PC-9 (cell line): ENCODE data around the gene LIN28B. TPM values are rescaled to one million over a fixed set of nuclear protein-coding genes. Genes with fewer than 3 reads are reported as not detected.

ENCODE experiments used
- BruUV-seq: library from RNA; stranded (reverse); fragments of 400-500 nt; replicated peaks from 2 replicates; lab custom pipeline; 2021; lab: Mats Ljungman, UMichigan
- CTCF ChIA-PET: fragments of 300-600 bp; sonication (Branson Sonifier 250); formaldehyde crosslinking; loops from one replicate; lab custom pipeline; 2022; ENCODE audit warnings: antibody characterized with exemption; lab: Charles Lee
- POLR2A ChIA-PET: fragments of 300-600 bp; sonication (Branson Sonifier 250); formaldehyde crosslinking; loops from one replicate; lab custom pipeline; 2022; ENCODE audit warnings: antibody characterized with exemption; ENCODE audit not compliant: unreplicated experiment; lab: Charles Lee
- DNase-seq, 2 experiments: peaks; one replicate each; pipeline versions ENCODE4 v3.0.0 to v3.0.0-alpha.2; 2015 to 2022; ENCODE audit warnings: mixed read lengths in 1 of 2
- H2AFZ ChIP-seq: fragments of 200-600 bp; sonication (generic); 2 replicates; pipeline ENCODE4 v1.8.1; 2017; ENCODE audit warnings: antibody characterized with exemption
- H3F3A ChIP-seq: fragments of 200-600 bp; sonication (generic); 2 replicates; pipeline ENCODE4 v1.8.1; 2017; ENCODE audit warnings: antibody characterized with exemption, mild to moderate bottlenecking, low read depth; ENCODE audit not compliant: insufficient read depth
- H3K27ac ChIP-seq: fragments of 200-600 bp; sonication (generic); 2 replicates; pipeline ENCODE4 v1.6.1; 2016; ENCODE audit warnings: mixed run types
- H3K27me3 ChIP-seq: fragments of 200-600 bp; sonication (generic); 2 replicates; pipeline ENCODE4 v1.6.1; 2016; ENCODE audit warnings: low read depth, mixed run types; ENCODE audit not compliant: insufficient read depth
- H3K36me3 ChIP-seq: fragments of 200-600 bp; sonication (generic); 2 replicates; pipeline ENCODE4 v1.6.1; 2016; ENCODE audit warnings: low read depth, mixed run types
- H3K4me1 ChIP-seq: fragments of 200-600 bp; sonication (generic); replicated peaks from 2 replicates; pipeline ENCODE4 v1.6.1; 2016; ENCODE audit warnings: mixed run types; ENCODE audit not compliant: insufficient read depth
- H3K4me2 ChIP-seq: fragments of 200-600 bp; sonication (generic); 2 replicates; pipeline ENCODE4 v1.6.1; 2017; ENCODE audit warnings: mixed run types
- H3K4me3 ChIP-seq: fragments of 200-600 bp; sonication (generic); 2 replicates; pipeline ENCODE4 v1.6.1; 2016; ENCODE audit warnings: mixed run types
- H3K79me2 ChIP-seq: fragments of 200-600 bp; sonication (generic); 2 replicates; pipeline ENCODE4 v1.6.1; 2017; ENCODE audit warnings: low read depth, mixed run types
- H3K9me2 ChIP-seq: fragments of 200-600 bp; sonication (generic); 2 replicates; pipeline ENCODE4 v1.8.1; 2017; ENCODE audit warnings: mild to moderate bottlenecking; ENCODE audit not compliant: insufficient read depth
- H3K9me3 ChIP-seq: fragments of 200-600 bp; sonication (generic); 2 replicates; pipeline ENCODE4 v1.8.1; 2016; ENCODE audit warnings: low read depth; ENCODE audit not compliant: insufficient read depth
- H4K20me1 ChIP-seq: fragments of 200-600 bp; sonication (generic); 2 replicates; pipeline ENCODE4 v1.8.1; 2017; ENCODE audit not compliant: insufficient read depth
- CTCF ChIP-seq: fragments of 200-600 bp; sonication (generic); conservative IDR thresholded peaks from 2 replicates; pipeline ENCODE4 v1.6.1; 2017; ENCODE audit warnings: mixed run types, antibody characterized with exemption, mild to moderate bottlenecking, moderate library complexity
- EZH2 ChIP-seq: fragments of 200-600 bp; sonication (generic); IDR thresholded peaks from 2 replicates; pipeline ENCODE4 v1.8.0; 2017; ENCODE audit warnings: antibody characterized with exemption, low read depth
- intact Hi-C: fragments of 100-400 bp; cut with micrococcal nuclease; formaldehyde crosslinking; loops from one replicate; pipeline ENCODE4 v1.10.0; 2022; ENCODE audit not compliant: unreplicated experiment
- total RNA-seq: library from RNA; stranded (reverse); gene quantifications from 2 replicates; pipeline ENCODE4 v1.2.3, GENCODE V29; 2021

LIN28B gene
- total RNA-seq, 1 experiment from 2014 or later, result not detected

GRCh38 chr6:105051941-105052471 is 95.1 kb downstream of the LIN28B start:
- H3F3A ChIP-seq, result no peaks in the 10 kb centered on the region
- DNase-seq, result no peak
- H3K27ac ChIP-seq, result no peak overlapping the region
- ChIA-PET CTCF (no interaction called here), POLR2A (no interaction called here)
- H3K79me2 ChIP-seq, result no peaks in the 10 kb centered on the region
- no TSS peak for BruUV-seq
- no peaks in the 10 kb centered on the region for H3K4me1 ChIP-seq
- no peak overlapping the region for H3K4me2 ChIP-seq
- no peaks in the 10 kb centered on the region for H4K20me1 ChIP-seq
- no peak overlapping the region for H2AFZ ChIP-seq
- intact Hi-C loops, result no loop called here
- H3K9me3 ChIP-seq, result no peaks in the 10 kb centered on the region
- no peak overlapping the region for H3K4me3 ChIP-seq
- no peaks in the 10 kb centered on the region for H3K36me3 ChIP-seq
- no peaks in the 10 kb centered on the region for H3K9me2 ChIP-seq
- no peaks in the 10 kb centered on the region for H3K27me3 ChIP-seq
- TF ChIP-seq CTCF, result no peak
- no peak for TF ChIP-seq EZH2

GRCh38 chr6:105056646-105057045 is 99.7 kb downstream of the LIN28B start:
- ChIA-PET CTCF (no interaction called here), POLR2A (no interaction called here)
- no peak overlapping the region for H3K27ac ChIP-seq
- H3K79me2 ChIP-seq, result no peaks in the 10 kb centered on the region
- H4K20me1 ChIP-seq, result no peaks in the 10 kb centered on the region
- no peaks in the 10 kb centered on the region for H3K9me2 ChIP-seq
- H3F3A ChIP-seq, result no peaks in the 10 kb centered on the region
- no peaks in the 10 kb centered on the region for H3K9me3 ChIP-seq
- no peaks in the 10 kb centered on the region for H3K36me3 ChIP-seq
- no peak overlapping the region for H2AFZ ChIP-seq
- intact Hi-C loops, result no loop called here
- BruUV-seq, result no TSS peak
- no peak overlapping the region for H3K4me2 ChIP-seq
- DNase-seq, result no peak
- H3K27me3 ChIP-seq, result no peaks in the 10 kb centered on the region
- H3K4me3 ChIP-seq, result no peak overlapping the region
- TF ChIP-seq EZH2, result no peak
- no peaks in the 10 kb centered on the region for H3K4me1 ChIP-seq

GRCh38 chr6:105057160-105057559 is 100.3 kb downstream of the LIN28B start:
- Histone ChIP-seq H3K36me3 (no peaks in the 10 kb centered on the region), H3K4me2 (no peak overlapping the region), H3K27me3 (no peaks in the 10 kb centered on the region), H3K9me2 (no peaks in the 10 kb centered on the region), H3K9me3 (no peaks in the 10 kb centered on the region), H3K4me1 (no peaks in the 10 kb centered on the region), H4K20me1 (no peaks in the 10 kb centered on the region), H3F3A (no peaks in the 10 kb centered on the region), H2AFZ (no peak overlapping the region), H3K27ac (no peak overlapping the region), H3K79me2 (no peaks in the 10 kb centered on the region), H3K4me3 (no peak overlapping the region)
- DNase-seq, result no peak
- CTCF ChIA-PET, result no interaction called here
- BruUV-seq, result no TSS peak
- POLR2A ChIA-PET, result no interaction called here
- intact Hi-C loops, result no loop called here
- TF ChIP-seq EZH2, result no peak
- TF ChIP-seq CTCF, result no peak

DNA sequence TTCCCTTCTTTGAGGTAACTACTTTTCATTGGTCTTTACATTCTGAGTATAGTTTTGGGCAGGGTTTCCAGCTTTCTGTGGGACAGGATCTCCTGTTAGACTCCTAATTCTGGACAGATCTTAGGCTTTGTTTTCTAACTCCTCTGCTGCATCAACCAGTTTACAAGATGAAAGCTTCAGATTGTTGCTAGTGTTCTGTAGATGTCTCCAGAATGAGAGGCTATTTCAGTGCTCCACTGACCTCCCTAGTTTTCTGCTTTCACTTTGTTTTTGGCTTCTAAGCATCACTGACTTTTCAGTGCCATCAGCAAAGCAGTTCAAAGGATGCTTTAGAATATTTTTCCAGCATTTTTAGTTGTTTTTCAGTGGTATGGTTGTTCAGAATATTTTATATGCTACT is 101.4 kb downstream of the LIN28B start:
- no peak overlapping the region for H3K27ac ChIP-seq
- no peaks in the 10 kb centered on the region for H3F3A ChIP-seq
- no TSS peak for BruUV-seq

More for the DNA sequence above, 101.4 kb downstream of the LIN28B start:
- Histone ChIP-seq H3K4me1 (no peaks in the 10 kb centered on the region), H3K79me2 (no peaks in the 10 kb centered on the region), H3K36me3 (no peaks in the 10 kb centered on the region), H3K4me2 (no peak overlapping the region), H3K4me3 (no peak overlapping the region), H2AFZ (peak overlapping the region; percentile 40; the same call in 1 of the 2 replicates), H3K9me2 (no peaks in the 10 kb centered on the region), H3K9me3 (no peaks in the 10 kb centered on the region), H3K27me3 (no peaks in the 10 kb centered on the region), H4K20me1 (no peaks in the 10 kb centered on the region)
- intact Hi-C loops, result no loop called here
- DNase-seq, result no peak
- ChIA-PET POLR2A (no interaction called here), CTCF (no interaction called here)
- TF ChIP-seq CTCF (no peak), EZH2 (no peak)
